ENCODE data around the gene ALPI. TPM values are rescaled to one million over a fixed set of nuclear protein-coding genes. Genes with fewer than 3 reads are reported as not detected.

ALPI gene
- total and polyA plus RNA-seq, 9 of the 15 experiments (the other 6 are each of a cell fraction or from before 2014, with no cell fraction given) = not detected

- BruUV-seq (replicated peaks) = no TSS peak
- in situ Hi-C loops (cut with MboI) (no loop called here), intact Hi-C loops (cut with micrococcal nuclease) (no loop called here)
- Histone ChIP-seq H3K9me1 (ENCODE audit: control insufficient read depth, insufficient read depth, low read length) (no peaks in the 10 kb centered on the region), H3K27me3 (ENCODE audit: control insufficient read depth in 2 of 2, insufficient read depth in 2 of 2, low read length in 2 of 2) (peaks cover 3 to 46% of the 10 kb centered on the region in 2 experiments; a peak in 2 of 5 replicates), H3K36me3 (ENCODE audit: control insufficient read depth, insufficient read depth, low read length) (no peaks in the 10 kb centered on the region), H3K4me1 (replicated peaks in 1 of 2; ENCODE audit: control insufficient read depth in 2 of 2, insufficient read depth in 2 of 2, low read length in 2 of 2) (peaks cover 0 to 13% of the 10 kb centered on the region in 2 experiments; a peak in 2 of 5 replicates), H2AFZ (ENCODE audit: low read depth, low read length) (no peak overlapping the region), H3K27ac (ENCODE audit: extremely low read depth, low read depth, low read length) (no peak overlapping the region), H3K4me3 (no peak overlapping the region), H3K4me2 (ENCODE audit: insufficient read depth, low read length) (no peak overlapping the region), H4K20me1 (replicated peaks; ENCODE audit: control insufficient read depth, insufficient read depth, low read length) (no peaks in the 10 kb centered on the region), H3K9ac (ENCODE audit: insufficient read depth in 1 of 2, low read depth in 2 of 2, low read length in 2 of 2) (no peak overlapping the region), H3K79me2 (ENCODE audit: control insufficient read depth, insufficient read depth, low read length) (no peaks in the 10 kb centered on the region), H3K9me3 (replicated peaks; ENCODE audit: control insufficient read depth, insufficient read depth, low read depth, low read length) (no peaks in the 10 kb centered on the region)
- DNase-seq (ENCODE audit: extremely low read depth in 1 of 4, low spot score in 3 of 4) (no peak), FAIRE-seq (no peak), ATAC-seq (no peak)
- ChIA-PET POLR2A (no interaction called here), CTCF (ENCODE audit: low intra/inter-chr PET ratio) (no interaction called here)
- 0% methylated on average over 3 of the region's 10 CpGs for WGBS (ENCODE audit: insufficient coverage, low coverage, missing lambda C conversion rate)
- TF ChIP-seq ZNF695 (CRISPR knock-in tag; IDR thresholded peaks at IDR 0.05) = no peak
- no peak for TF ChIP-seq AFF1 (IDR thresholded peaks at IDR 0.05; ENCODE audit: low read depth in 1 of 2, partially characterized antibody in 2 of 2)
- no peak for TF ChIP-seq NCOA4 (IDR thresholded peaks at IDR 0.05; ENCODE audit: partially characterized antibody)
- TF ChIP-seq SMARCA4 (IDR thresholded peaks at IDR 0.05) = no peak
- TF ChIP-seq NR2C1 (IDR thresholded peaks at IDR 0.05) = no peak
- no peak for TF ChIP-seq NR2C1 (tag; IDR thresholded peaks at IDR 0.05)
- TF ChIP-seq STAT6 (CRISPR knock-in tag; IDR thresholded peaks at IDR 0.05) = no peak
- no peak for TF ChIP-seq PHF8 (IDR thresholded peaks at IDR 0.05; ENCODE audit: borderline replicate concordance, low read length)
- TF ChIP-seq SRSF7 (optimal IDR thresholded peaks at IDR 0.05; ENCODE audit: low read depth, low read length) = no peak
- TF ChIP-seq LEF1 (IDR thresholded peaks at IDR 0.05) = no peak
- no peak for TF ChIP-seq ZNF444 (CRISPR knock-in tag; IDR thresholded peaks at IDR 0.05)
- TF ChIP-seq ZNF212 (CRISPR knock-in tag; IDR thresholded peaks at IDR 0.05) = no peak
- no peak for TF ChIP-seq ZNF766 (CRISPR knock-in tag; conservative IDR thresholded peaks at IDR 0.05)
- no peak for TF ChIP-seq ATF2 (CRISPR knock-in tag; IDR thresholded peaks at IDR 0.05)
Measured at GRCh38 chr2:232505856-232506255, 49.9 kb downstream of the ALPI start.

Data from K562 (cell line).